Measurements from ENCODE around the gene MYADML2.
A peak's percentile ranks its signal among the peaks of the same experiment; 100 is the strongest.

MYADML2 gene

DNA sequence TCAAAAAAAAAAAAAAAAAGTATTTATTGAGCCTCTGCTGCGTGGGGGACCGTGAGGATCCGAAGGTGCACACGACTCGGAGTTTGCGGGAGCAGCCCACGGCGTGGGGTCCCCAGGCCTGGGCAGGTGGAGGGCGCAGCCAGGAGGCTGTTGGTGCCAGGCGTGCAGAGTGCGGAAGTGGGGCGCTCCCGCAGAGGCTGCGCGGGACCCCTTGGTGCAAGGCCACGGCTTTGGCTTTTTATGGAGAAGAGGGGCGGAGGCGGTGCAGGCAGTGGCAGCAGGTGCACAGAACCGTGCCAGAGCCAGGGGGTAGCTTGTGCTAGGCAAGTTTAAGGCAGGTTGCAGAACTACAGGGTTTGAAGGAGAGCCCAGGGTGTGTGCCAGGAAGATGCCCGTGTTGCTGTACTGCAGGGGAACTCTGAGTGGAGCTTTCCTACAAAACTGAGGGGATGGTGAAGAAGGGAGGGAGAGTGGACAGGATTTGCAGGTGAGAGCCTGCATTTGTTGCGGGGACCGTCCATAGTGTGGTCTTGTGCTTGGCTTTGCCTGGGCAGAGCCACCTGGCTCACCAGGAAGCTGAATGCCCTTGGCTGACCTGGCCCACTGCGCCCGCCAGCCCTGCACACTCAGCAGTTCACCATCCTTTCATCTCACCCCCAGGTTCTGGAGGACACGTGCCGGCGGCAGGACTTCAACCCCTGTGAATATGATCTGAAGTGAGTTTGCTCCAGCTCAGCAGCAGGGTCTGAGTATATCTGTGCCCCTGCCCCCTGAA is 31.7 kb upstream of the MYADML2 start:
- DNase-seq = no peak

DNA sequence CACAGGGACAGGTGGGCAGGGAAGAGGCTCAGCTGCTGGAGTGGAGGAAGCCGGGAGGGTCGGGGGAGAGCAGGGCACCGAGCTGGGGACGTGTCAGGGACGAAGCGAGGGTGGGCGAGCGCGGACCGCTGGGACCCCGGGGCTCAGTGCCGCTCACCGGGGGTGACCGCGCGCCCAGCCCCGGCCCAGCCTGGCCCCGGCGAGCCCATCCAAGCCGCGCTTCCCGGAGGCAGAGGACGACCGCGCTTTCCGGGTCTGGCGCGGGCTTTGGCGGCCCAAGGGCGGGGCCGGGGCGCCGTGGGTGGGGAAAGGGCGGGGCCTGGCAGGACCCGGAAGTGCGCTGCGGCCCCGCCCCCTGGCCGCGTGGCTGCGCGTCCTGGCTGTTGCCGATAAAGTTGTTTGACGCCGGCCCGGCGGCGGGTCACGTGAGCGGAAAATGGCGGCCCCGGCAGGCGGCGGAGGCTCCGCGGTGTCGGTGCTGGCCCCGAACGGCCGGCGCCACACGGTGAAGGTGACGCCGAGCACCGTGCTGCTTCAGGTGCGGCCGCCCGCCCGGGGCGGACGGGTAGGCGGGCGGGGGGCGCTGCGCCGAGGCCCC is 30.3 kb upstream of the MYADML2 start, which contains the start of gene ASPSCR1:
TSS of gene ASPSCR1 (plus strand) at position 419 of the 598 bp plus-strand sequence. CDS start at position 437, 18 bp downstream.
- peak; percentile 93 for DNase-seq

DNA sequence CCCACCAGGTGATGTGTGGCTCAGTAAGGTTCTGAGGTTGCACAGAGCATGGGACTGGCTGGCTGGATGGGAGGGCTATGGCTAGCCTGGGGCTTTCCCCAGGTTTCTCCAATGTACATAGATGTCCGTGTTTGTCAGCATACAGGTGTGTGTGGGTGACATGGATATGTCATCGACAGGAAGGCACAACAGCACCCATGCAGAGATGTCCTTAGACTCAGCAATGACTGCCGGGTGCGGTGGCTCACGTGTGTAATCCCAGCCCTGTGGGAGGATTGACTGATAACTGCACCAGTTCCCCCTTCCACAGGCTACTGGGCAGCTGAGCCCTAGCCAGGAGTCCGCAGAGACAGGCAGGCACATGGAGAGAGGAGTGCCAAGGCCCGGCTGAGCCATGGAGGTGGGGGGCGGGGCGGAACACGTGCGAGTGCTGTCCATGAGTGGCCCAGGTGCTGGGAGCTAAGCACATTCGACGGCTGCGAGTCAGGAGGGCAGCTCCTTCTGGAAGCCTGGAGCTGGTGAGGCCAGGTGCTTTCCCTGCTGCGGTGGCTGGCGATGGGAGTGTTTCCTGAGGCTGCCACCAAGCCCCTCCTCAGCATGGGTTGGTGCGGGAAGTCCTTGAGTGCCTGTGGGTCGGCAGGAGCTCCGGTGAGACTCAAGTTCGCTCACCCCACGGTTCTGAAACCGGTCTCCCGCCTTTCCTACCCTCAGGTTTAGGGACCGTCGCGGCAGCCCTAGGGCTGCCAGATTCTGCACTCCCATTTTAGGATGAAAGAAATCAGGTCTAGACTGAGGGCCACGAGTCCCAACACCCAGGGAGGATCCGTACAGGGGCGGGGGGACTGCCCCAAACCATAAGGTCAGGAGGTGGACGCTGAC is 29.5 kb upstream of the MYADML2 start:
- peak; percentile 43 for DNase-seq

DNA sequence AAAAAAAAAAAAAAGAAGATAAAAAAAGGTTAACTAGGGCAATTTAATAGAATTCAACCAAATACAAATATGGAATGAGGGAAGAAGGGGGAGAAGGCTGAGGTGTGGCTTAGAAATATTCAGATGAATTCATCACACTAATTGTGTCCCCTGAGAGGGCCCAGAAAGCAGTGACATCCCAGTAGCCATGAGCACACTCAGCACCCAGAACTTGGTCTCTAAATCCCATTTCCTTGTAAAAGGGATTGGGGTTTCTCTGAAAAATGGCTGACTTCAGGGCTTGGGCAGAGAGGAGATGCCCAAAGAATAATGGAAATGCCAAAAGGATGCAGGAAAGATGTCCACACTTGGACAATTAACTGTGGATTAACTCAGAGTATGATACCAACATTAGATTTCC is 26.4 kb upstream of the MYADML2 start:
- DNase-seq = no peak

DNA sequence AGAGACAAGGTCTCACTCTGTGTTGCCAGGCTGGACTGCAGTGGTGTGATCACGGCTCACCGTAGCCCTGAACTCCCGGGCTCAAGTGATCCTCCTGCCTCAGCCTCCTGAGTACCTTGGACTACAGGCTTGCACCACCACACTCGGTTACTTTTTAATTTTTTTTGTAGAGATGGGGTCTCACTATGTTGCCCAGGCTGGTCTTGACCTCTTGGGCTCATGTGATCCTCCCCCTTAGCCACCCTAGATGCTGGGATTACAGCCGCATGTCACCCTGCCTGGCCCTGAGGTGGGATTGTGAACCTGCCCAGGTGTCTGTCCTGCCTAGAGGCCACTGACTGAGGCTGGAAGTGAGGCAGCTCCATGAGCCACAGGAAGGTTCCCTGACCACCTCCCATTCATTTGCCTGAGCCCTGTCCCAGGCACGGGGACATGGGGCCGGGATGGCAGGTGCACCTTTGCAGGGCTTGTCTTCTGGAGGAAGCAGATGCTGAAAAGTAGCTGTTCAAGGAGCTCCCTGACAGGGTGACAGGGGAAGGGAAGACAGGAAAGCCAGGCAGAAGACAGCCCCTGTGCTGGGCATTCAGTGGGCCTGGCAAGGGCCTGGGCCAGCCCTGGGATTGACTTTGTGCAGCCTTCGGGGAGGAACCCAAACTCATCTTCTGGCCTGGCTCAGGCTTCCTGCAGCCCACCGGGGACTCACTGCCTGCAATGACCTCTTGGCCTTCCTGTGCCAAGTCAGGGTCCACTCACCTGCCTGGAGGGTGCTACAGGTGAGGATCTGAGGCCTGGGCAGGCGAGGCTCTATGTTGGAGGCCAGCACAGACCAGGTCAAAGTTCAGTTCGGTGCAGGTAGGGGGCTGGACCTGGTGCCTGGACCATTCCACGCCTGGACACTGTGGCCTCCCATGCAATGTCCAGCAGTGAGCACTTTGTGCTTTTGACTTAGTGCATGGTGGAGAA is 22.1 kb upstream of the MYADML2 start:
- DNase-seq = no peak

DNA sequence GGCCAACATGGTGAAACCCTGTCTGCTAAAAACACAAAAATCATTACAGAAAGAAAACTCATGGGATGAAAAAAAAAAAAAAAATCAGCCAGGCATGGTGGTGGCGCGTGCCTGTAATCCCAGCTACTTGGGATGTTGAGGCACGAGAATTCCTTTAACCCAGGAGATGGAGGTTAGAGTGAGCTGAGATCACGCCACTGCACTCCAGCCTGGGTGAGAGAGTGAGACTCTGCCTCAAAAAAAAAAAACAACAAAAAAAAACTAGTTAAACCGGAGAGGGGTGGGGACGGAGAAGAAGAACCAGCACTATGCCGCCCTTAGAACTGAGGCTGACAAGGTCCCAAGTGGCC is 21.3 kb upstream of the MYADML2 start:
- DNase-seq = no peak

DNA sequence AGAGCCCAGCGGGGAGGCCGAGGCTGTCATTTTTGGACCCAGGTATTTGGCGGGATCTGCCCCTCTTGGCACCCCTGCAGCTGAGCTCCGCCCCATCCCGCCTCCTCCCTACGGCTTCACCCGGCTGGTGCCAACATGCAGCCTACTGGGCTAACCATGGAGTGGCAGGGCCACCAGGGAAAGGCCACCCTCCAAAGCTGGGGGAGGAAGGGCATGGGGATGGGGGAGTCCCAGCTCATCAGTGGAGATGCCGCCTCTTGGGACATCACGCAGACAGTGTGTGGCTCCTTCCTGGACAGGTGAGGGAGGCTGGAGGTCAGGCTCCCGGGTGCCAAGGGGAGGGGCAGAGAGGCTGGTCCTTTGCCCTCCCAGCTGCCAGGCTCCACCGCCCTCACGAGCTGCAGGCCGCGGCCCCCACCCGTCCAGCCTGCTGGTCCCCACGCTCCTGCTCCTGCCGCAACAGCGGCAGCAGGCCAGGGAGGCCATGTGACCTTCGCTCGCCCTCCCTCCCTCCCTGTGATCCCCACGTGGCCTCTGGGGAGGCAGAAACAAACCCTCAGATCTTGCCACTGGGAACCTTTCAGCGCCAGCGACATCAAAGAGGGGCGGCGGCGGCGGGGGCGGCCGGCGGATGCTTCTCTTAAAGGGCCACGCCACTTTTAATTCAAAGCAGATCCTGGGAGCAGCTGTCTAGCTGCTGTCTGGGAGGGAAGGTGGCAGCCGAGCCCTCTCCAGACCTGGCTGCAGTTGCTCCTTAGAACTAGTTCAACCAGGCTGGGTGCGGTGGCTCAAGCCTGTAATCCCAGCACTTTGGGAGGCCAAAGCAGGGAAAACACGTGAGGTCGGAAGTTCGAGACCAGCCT is 20.7 kb upstream of the MYADML2 start:
- peak; percentile 93 for DNase-seq

DNA sequence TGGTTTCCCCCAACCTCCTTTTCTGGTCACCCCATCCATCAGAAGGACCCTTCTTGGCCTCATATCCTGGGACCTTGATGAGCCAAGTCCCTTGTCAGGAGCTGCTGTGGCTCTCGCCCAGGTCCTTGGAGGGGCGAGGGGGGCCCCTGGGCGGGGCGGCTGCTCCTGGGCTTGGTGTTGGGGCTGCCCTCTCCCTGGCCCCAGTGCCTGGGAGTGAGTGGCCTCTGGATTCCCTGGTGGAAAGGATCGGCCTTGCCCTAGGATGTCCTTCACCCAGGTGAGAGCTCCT is 20.2 kb upstream of the MYADML2 start:
- no peak for DNase-seq

DNA sequence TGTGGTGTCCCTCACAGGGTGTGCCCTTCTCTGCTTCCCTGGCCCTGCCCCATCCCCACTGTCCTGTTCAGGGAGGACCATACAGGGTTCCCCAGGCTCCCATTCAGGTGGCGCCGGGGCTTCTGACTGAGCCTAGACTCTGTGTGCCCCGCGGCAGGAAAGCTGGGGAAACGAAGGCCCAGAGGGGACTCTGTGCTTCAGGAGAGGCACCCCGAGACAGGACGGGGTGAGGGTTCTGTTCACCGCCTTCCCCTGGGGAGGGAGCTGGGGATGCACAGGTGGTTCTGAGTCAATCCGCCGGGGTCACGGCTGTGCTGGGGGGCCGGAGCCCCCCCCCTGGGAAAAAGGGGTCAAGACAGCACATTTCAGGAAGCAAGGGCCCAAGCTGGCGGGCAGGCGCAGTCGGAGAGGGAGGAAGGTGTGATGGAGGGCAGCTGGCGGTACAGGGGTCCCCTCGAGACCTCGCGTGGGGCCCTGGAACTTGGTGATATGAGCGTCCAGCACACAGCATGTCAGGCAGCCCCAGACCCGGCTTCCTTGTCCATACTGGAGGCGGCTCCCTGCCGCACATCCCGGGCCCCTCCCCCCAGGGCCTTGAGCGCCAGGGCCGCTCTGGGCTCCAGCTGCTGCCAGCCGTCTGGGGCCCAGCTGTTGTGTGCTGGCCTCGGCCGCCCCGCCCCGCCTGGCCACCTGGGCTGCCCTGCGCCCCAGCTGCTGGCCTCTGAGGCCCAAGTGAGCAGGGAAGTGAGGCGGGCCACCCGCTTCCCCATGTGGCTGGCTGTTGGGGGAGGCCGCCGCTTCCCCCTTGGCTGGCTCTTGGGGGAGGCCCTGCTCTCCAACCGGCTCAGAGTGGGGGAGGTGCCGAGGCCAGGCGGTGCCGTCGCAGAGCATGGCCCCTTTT is 19.6 kb upstream of the MYADML2 start:
- peak; percentile 13 for DNase-seq

DNA sequence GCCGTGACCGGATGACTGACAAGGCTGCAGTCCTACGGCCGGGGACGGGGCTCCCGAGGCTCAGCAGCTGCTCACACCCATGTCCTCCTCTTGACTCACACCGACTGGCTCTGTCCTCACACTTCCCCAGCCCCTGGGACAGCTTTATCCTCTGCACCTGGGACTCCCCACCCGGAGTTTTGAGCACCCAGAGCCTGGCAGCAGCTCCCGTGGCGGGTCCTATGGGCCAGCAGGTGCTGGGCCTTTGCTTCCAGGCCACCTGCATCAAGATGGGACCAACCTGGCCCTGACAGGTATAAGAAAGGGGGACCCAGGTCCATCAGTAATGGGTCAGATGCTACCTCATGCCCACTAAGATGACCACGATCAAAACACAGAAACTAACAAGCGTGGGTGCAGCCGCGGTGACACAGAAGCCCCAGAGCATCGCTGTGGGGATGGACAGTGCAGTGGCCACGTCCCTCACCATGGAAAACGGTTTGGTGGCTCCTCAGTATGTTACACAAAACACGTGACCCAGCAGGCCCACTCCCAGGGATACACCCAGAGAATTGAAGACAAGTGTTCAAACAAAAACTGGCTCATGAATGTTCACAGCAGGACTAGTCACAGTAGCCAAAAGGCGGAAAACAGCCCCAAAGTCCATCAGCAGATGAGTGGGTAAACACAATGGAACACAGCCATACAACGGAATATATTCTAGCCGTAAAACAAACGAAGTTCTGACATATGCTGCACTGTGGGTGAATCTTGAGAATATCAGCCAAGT is 17.2 kb upstream of the MYADML2 start:
- DNase-seq = no peak

DNA sequence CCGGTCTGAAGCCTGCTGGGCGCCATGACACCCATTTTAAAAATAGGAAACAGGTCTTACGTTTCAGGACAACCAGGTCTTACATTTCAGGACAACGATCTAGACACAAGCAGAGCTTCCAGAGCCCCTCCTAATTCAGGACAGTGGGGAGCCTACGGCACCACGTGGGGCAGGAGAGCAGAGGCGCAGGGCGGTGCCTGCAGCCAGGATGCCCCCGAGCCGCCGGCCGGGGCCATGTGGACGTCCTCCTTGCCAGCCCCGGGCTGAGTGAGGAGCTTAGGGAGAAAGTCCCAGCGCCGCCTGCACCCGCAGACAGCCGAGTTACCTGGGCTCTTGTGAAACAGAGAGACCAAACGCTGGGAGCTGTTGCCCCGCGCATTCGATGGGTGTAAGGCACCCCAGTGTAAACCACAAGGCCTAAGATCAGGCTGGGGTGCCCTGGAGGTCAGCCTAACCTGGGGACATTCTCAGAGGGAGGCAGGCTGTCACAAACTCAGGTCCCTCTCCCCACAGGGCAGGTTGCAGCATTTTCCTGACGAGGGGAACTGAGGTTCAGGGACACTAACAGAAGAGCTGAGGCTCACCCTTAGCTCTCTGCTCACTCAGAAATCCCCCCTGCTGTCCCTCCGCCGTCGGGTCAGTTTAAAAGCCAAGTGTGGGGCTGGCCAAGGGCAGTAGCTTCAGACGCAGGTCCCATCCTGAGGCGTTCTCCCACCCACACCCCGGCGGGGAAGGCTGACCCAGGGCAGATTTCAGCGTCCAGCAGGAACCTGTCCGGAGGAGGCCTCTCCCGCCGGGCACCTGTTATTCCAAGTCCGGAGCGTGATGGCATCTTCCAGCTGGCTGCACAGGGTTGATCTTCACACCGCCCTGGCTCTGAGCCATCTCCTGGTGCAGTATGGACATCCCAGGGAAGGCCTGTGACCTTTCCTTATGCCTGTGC is 15.7 kb upstream of the MYADML2 start:
- no peak for DNase-seq

DNA sequence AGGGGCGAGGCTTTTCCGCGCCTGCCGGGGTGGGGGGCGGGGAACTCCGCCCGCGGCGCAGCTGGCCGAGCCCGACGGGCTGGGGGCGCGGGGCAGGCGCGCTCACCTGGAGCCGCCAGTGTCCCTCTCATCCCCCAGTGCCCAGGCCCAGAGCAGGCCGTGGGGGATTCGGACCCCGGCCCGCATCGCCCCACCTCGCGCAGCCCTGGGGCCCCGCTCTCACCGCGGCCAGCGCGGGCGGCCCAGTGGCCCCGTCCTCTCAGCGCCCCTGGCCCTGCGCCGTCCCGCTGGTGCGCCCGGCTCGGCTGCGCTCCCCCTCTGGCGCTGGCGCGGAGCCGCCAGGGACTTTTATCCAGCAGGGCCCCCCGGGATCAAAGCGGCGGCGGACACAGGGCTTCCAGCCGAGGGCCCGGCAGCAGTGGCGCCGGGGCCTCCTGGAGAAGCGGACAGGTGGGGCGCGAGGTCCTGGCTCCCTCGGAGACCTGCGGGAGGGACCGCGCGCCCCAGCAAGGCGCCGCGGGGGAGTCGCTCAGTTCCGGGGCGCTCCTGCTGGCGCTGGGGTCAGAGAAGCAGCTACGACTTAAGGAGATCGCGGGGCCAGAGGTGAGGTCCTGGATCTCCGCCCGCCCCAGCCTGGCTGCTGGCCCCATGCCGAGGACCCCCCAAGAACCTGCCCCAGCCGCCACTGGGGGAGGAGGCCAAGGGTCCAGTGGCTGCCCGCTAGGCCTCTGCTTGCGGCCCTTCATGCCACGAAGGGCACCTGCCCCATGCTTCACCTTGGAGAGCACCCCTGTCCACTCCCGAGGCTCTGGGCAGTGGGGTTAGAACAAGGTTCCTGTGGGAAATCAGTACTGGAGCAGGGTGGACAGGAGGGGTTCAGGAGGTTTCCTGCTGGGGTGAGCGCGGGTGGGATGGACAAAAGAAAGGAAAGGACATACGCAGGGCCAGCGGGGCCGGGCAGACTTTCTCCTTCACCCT is 14.8 kb upstream of the MYADML2 start:
- no peak for DNase-seq

DNA sequence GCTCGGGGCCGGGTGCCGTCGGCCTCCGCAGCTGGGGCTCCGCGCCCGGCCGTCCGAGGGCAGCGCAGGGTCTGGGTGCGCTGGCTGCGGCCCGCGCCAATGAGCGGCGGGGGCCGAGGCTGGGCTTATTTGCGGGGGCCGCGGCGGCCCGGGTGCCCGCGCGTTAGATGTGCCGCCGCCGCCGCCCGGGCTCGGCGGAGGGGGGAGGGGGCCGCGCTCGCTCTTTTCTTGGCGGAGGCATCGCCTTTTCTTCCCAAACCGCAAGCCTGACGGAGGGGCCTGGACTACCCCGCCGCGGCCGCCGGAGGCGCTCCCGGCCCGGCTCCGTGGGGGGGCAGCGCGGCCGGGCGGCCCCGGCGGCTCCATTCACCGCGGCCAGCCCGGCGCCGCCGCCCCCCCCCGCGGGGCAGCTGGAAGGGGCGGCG is 14.1 kb upstream of the MYADML2 start, which contains the start of gene NOTUM:
TSS of gene NOTUM (minus strand) at position 101 of the 425 bp plus-strand sequence. CDS start 278 bp downstream, outside the sequence.
- DNase-seq = peak; percentile 35

DNA sequence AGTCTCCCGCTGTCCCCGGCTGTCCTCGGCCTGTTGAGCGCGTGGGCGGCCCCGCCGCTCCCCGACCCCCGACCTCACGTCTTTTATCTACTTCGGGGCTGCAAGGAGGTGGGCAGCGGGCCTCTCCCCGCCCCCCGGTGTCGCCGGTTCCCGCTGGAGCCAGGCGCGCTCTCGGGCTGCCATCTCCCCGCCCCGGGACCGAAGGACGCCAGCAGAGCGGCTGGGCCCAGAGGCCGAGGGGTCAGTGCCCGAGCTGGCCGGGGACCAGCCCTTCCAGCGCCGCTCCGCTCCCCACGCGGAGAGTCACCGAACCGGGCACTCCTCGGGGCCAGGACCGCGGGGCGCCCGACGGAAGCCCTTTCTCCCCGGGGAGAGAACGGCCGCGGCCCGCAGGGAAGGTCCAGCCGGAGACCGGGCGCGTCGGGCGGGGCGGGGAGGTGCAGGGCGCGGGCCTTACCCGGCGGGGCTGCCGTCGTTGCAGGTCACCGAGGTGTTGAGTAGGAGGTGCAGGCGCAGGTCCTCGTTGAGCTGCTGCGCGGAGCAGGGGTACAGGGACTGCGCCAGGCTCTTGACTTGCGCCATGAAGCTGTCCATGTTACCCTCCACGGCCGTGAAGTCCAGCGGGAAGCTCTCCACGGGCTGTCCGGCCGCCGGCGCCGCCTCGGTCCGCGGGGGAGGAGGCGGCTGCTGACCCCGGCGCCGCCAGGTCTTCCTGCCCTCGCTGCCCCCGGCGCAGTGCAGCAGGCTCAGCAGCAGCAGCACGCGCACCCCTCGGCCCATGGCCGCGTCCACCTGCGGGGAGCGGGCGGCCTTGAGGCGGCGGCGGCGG is 13.3 kb upstream of the MYADML2 start:
- DNase-seq = peak; percentile 27

DNA sequence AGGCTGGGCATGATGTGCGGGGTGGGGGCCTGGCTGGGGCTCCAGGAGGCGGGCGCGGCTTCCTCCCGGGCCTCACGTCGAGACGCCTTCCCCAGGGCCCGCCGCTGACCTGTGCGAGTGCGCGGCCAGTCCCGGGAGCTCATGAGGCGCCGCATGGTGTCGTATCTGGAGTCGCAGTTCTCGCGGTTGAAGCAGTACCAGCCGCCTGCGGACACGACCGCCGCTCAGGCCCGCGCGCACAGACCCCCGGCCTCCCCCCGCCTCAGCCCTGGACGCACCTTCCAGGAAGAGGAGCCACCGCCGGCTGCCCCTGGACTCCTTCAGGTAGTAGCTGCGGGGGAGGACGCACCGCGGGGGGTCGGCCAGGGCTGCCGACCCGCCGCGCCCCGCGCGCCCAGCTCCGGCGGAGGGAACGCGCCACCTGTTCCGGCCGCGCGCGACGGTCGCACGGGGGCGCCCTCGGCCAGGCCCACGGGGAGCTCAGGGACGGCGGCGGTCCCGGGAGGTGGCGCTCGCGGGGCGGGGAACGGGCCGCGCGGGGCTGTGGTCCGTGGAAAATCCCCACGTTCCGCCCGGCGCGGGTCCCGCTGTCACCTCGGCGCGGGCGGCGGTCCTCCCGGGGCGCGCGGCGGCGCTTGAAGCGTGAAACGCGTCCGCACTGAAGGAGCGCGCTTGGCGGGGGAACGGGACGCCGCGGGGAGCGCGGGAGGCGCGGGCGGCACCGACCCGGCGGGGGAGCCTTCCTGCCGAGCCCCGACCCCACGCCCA is 12.5 kb upstream of the MYADML2 start:
- DNase-seq = peak; percentile 90

All from CD4-positive, alpha-beta T cell treated with Interleukin-17A for 4 hours (primary cell).